Measurements from ENCODE around the gene ACCSL.

The ACCSL gene

DNA sequence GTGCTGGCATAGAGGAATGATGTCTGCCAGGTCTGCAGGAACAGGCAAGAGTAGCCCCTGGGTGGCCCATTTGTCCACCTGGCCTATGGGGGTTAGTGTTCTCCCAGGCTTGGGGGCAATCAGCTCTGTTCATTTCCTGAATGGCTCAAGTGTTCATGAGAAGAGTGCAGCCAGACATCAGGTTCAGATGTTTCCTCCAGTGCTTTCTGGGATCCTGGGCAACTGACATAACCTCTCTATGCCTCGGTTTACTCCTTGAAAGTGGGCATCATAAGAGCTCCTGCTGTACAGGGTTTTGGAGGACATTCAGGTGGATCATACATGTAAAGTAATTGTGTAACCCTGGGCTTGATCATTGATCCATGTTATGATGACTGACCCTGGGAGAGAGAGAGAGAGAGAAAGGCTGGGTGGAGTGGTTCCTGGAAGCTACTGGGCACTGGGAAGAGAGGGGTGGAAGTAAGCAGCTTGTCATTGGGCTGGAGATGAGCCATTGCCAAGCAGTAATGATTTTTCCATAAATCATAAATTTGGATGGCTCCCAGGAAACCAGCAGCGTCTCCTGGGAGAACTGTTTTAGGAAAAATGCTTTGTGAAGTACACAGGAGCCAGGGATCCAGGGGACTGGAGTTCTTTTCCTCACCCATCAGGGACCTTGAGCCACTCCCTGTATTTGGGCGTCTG is 30.2 kb upstream of the ACCSL start:
- H3K4me1 ChIP-seq (ENCODE audit: control insufficient read depth in 2 of 2, insufficient read depth in 2 of 2, low read length in 2 of 2): no peaks in the 10 kb centered on the region
- no peaks in the 10 kb centered on the region for H3K9me3 ChIP-seq (ENCODE audit: control insufficient read depth in 2 of 2, low read length in 2 of 2)
- no peaks in the 10 kb centered on the region for H3K36me3 ChIP-seq (ENCODE audit: control insufficient read depth in 2 of 2, insufficient read depth in 2 of 2, low read length in 2 of 2)
- H3K9ac ChIP-seq (ENCODE audit: low read depth in 1 of 2, low read length in 2 of 2): no peak overlapping the region
- H3K27ac ChIP-seq (ENCODE audit: low read depth in 2 of 2, low read length in 2 of 2): no peak overlapping the region
- H3K4me3 ChIP-seq (ENCODE audit: low read length in 2 of 2): no peak overlapping the region
- H3K27me3 ChIP-seq (ENCODE audit: control insufficient read depth in 2 of 2, insufficient read depth in 2 of 2, low read length in 2 of 2): no peaks in the 10 kb centered on the region

DNA sequence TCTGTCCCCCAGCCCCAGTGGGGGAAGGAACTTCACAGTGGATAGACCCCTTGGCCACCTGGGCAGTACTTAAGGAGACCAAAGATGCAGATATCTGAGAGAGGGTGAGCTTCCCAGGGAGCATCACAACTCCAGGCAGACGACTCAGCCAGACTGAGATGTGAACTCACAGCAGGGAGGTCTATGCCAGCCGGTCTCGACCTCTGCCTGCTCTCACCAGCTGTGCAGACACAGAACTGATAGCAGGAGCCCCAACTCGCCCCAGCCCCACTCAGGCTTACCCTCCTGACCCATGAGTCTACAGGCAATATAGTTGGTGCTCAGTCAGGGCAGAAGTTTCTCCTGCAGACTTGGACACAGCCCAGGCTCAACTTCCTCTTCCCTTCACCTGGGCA is 29.7 kb upstream of the ACCSL start:
- no peaks in the 10 kb centered on the region for H3K36me3 ChIP-seq (ENCODE audit: control insufficient read depth in 2 of 2, insufficient read depth in 2 of 2, low read length in 2 of 2)
- H3K4me3 ChIP-seq (ENCODE audit: low read length in 2 of 2): no peak overlapping the region
- no peaks in the 10 kb centered on the region for H3K4me1 ChIP-seq (ENCODE audit: control insufficient read depth in 2 of 2, insufficient read depth in 2 of 2, low read length in 2 of 2)
- no peaks in the 10 kb centered on the region for H3K27me3 ChIP-seq (ENCODE audit: control insufficient read depth in 2 of 2, insufficient read depth in 2 of 2, low read length in 2 of 2)
- no peaks in the 10 kb centered on the region for H3K9me3 ChIP-seq (ENCODE audit: control insufficient read depth in 2 of 2, low read length in 2 of 2)
- H3K27ac ChIP-seq (ENCODE audit: low read depth in 2 of 2, low read length in 2 of 2): no peak overlapping the region
- H3K9ac ChIP-seq (ENCODE audit: low read depth in 1 of 2, low read length in 2 of 2): no peak overlapping the region

DNA sequence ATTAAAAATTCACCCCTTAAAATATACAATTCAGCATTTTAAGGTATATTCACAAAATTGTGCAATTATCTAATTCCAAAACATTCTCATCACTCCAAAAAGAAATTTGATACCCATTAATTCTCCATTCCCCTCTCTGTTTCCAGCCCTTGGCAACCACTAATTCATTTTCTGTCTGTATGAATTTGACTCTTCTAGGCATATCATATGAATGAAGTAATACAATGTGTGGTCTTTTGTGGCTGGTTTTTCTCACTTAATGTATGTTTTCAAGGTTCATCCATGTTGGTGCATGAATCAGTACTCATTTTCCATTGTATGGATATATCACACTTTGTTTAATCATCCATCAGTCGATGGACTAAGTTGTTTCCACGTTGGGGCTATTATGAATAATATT is 29.0 kb upstream of the ACCSL start:
- Histone ChIP-seq H3K4me3 (ENCODE audit: low read length in 2 of 2) (no peak overlapping the region), H3K9ac (ENCODE audit: low read depth in 1 of 2, low read length in 2 of 2) (no peak overlapping the region), H3K27ac (ENCODE audit: low read depth in 2 of 2, low read length in 2 of 2) (no peak overlapping the region), H3K27me3 (ENCODE audit: control insufficient read depth in 2 of 2, insufficient read depth in 2 of 2, low read length in 2 of 2) (no peaks in the 10 kb centered on the region), H3K9me3 (ENCODE audit: control insufficient read depth in 2 of 2, low read length in 2 of 2) (no peaks in the 10 kb centered on the region), H3K4me1 (ENCODE audit: control insufficient read depth in 2 of 2, insufficient read depth in 2 of 2, low read length in 2 of 2) (no peaks in the 10 kb centered on the region), H3K36me3 (ENCODE audit: control insufficient read depth in 2 of 2, insufficient read depth in 2 of 2, low read length in 2 of 2) (no peaks in the 10 kb centered on the region)

DNA sequence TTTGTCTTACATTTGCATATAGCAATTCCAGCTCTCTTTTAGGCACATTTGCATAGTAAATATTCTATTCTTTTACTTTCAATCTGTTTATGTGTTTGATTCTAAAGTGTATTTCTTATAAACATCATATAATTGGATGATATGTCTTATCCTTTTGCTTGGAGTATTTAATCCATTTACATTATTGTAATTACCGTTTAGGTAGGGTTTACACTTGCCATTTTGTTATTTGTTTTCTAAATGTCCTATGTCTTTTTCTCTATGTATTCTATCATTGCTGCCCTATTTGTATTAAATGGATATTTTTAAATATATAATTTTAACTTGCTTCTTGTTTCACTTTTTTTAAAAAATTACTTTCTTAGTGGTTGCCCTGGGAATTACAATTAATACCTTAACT is 22.8 kb upstream of the ACCSL start:
- H3K9me3 ChIP-seq (ENCODE audit: control insufficient read depth in 2 of 2, low read length in 2 of 2): no peaks in the 10 kb centered on the region
- no peak overlapping the region for H3K27ac ChIP-seq (ENCODE audit: low read depth in 2 of 2, low read length in 2 of 2)
- peaks cover 2 to 4% of the 10 kb centered on the region in 2 donors for H3K27me3 ChIP-seq (ENCODE audit: control insufficient read depth in 2 of 2, insufficient read depth in 2 of 2, low read length in 2 of 2)
- H3K9ac ChIP-seq (ENCODE audit: low read depth in 1 of 2, low read length in 2 of 2): no peak overlapping the region
- H3K4me1 ChIP-seq (ENCODE audit: control insufficient read depth in 2 of 2, insufficient read depth in 2 of 2, low read length in 2 of 2): no peaks in the 10 kb centered on the region
- no peaks in the 10 kb centered on the region for H3K36me3 ChIP-seq (ENCODE audit: control insufficient read depth in 2 of 2, insufficient read depth in 2 of 2, low read length in 2 of 2)
- H3K4me3 ChIP-seq (ENCODE audit: low read length in 2 of 2): no peak overlapping the region

DNA sequence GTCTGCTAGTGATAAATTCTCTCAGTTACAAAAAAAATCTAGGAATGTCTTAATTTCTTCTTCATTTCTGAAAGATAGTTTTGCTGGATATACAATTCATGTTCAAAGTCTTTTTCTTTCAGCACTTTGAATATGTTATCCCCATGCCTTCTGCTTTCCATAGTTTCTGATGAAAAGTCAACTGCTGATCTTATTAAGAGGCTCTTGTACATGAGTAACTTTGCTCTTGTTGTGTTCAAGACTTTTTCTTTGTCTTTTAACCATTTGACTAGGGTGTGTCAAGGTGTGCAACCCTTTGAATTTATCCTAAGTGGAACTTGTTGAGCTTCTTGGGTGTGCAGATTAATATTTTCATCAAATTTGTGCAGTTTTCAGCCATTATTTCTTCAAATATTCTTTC is 22.1 kb upstream of the ACCSL start:
- Histone ChIP-seq H3K36me3 (ENCODE audit: control insufficient read depth in 2 of 2, insufficient read depth in 2 of 2, low read length in 2 of 2) (no peaks in the 10 kb centered on the region), H3K4me1 (ENCODE audit: control insufficient read depth in 2 of 2, insufficient read depth in 2 of 2, low read length in 2 of 2) (no peaks in the 10 kb centered on the region), H3K4me3 (ENCODE audit: low read length in 2 of 2) (no peak overlapping the region), H3K27me3 (ENCODE audit: control insufficient read depth in 2 of 2, insufficient read depth in 2 of 2, low read length in 2 of 2) (peaks cover 2 to 4% of the 10 kb centered on the region in 2 donors), H3K9ac (ENCODE audit: low read depth in 1 of 2, low read length in 2 of 2) (no peak overlapping the region), H3K9me3 (ENCODE audit: control insufficient read depth in 2 of 2, low read length in 2 of 2) (no peaks in the 10 kb centered on the region), H3K27ac (ENCODE audit: low read depth in 2 of 2, low read length in 2 of 2) (no peak overlapping the region)

DNA sequence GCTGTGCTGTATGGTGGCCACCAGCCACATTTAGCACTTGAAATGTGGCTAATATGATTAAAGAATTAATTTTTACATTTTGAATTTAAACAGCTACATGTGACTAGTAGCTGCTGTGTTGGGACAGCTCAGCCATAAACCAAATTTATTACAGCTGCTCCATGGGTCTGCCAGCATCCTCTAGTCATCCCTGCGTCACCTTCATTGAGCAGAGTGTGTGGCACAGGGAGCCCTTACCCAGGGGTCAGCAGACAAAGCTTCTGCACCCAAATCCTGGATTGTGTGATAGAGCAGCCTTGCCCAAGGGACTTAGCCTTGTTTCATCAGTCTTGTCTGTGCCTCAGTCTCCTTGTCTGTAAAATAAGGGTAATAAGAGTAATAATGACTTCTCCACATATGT is 19.4 kb upstream of the ACCSL start:
- Histone ChIP-seq H3K36me3 (ENCODE audit: control insufficient read depth in 2 of 2, insufficient read depth in 2 of 2, low read length in 2 of 2) (no peaks in the 10 kb centered on the region), H3K9me3 (ENCODE audit: control insufficient read depth in 2 of 2, low read length in 2 of 2) (no peaks in the 10 kb centered on the region), H3K27me3 (ENCODE audit: control insufficient read depth in 2 of 2, insufficient read depth in 2 of 2, low read length in 2 of 2) (peaks cover 2 to 4% of the 10 kb centered on the region in 2 donors), H3K4me1 (ENCODE audit: control insufficient read depth in 2 of 2, insufficient read depth in 2 of 2, low read length in 2 of 2) (peaks cover 0 to 2% of the 10 kb centered on the region in 2 donors), H3K4me3 (ENCODE audit: low read length in 2 of 2) (no peak overlapping the region), H3K27ac (ENCODE audit: low read depth in 2 of 2, low read length in 2 of 2) (no peak overlapping the region), H3K9ac (ENCODE audit: low read depth in 1 of 2, low read length in 2 of 2) (no peak overlapping the region)

DNA sequence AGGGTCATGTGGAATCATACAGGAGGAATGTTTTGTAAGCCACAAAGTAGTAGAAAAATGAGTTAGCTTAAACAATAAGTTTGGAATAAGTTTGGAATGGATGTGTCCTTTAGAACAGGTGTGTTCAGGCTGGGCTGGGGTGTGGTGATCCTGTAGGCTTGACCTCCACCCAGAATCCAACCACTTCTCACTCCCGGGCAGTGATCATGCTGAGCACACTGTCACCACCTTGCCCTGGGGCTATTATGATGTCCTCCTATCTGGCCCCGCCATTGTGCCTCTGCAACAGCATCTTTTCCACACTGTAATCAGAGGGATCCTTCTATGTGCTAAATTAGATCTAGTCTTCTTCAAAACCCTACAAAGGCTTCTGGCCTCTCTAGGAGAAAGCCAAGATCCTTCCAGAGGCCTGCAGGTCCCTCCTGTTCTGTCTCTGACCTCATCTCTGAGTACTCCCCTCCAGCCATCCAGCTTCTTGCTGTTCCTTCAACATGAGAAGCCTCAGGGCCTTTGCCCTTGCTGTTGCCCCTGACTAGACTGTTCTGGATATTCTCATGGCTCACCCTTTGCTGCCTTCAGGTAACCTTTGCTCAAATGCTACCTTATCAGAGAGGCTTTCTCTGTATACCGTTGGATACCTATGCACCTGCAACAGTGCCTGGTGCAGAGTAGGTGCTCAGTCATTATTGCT is 18.8 kb upstream of the ACCSL start:
- no peak overlapping the region for H3K4me3 ChIP-seq (ENCODE audit: low read length in 2 of 2)
- H3K36me3 ChIP-seq (ENCODE audit: control insufficient read depth in 2 of 2, insufficient read depth in 2 of 2, low read length in 2 of 2): no peaks in the 10 kb centered on the region
- H3K9me3 ChIP-seq (ENCODE audit: control insufficient read depth in 2 of 2, low read length in 2 of 2): no peaks in the 10 kb centered on the region
- H3K9ac ChIP-seq (ENCODE audit: low read depth in 1 of 2, low read length in 2 of 2): no peak overlapping the region
- peaks cover 2 to 4% of the 10 kb centered on the region in 2 donors for H3K27me3 ChIP-seq (ENCODE audit: control insufficient read depth in 2 of 2, insufficient read depth in 2 of 2, low read length in 2 of 2)
- H3K4me1 ChIP-seq (ENCODE audit: control insufficient read depth in 2 of 2, insufficient read depth in 2 of 2, low read length in 2 of 2): peaks cover 0 to 2% of the 10 kb centered on the region in 2 donors
- no peak overlapping the region for H3K27ac ChIP-seq (ENCODE audit: low read depth in 2 of 2, low read length in 2 of 2)

DNA sequence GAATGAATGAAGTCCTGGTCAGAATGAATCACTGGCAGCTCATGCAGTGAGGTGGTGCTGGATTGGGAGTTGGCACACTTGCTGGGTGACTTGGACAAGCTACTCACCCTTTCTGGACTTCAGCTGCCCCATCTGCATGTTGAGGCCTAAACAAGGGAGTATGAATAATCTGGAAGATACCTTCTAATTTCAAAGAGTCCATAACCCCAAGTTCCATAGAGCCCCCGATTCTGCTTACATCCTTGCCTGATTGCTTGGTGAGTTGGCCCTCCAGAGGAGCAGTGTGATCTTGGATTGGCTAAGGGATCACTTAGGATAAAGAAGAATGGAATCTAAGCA is 18.3 kb upstream of the ACCSL start:
- Histone ChIP-seq H3K4me3 (ENCODE audit: low read length in 2 of 2) (no peak overlapping the region), H3K27me3 (ENCODE audit: control insufficient read depth in 2 of 2, insufficient read depth in 2 of 2, low read length in 2 of 2) (peaks cover 2 to 4% of the 10 kb centered on the region in 2 donors), H3K27ac (ENCODE audit: low read depth in 2 of 2, low read length in 2 of 2) (no peak overlapping the region), H3K4me1 (ENCODE audit: control insufficient read depth in 2 of 2, insufficient read depth in 2 of 2, low read length in 2 of 2) (peaks cover 0 to 2% of the 10 kb centered on the region in 2 donors), H3K36me3 (ENCODE audit: control insufficient read depth in 2 of 2, insufficient read depth in 2 of 2, low read length in 2 of 2) (no peaks in the 10 kb centered on the region), H3K9ac (ENCODE audit: low read depth in 1 of 2, low read length in 2 of 2) (no peak overlapping the region), H3K9me3 (ENCODE audit: control insufficient read depth in 2 of 2, low read length in 2 of 2) (no peaks in the 10 kb centered on the region)

DNA sequence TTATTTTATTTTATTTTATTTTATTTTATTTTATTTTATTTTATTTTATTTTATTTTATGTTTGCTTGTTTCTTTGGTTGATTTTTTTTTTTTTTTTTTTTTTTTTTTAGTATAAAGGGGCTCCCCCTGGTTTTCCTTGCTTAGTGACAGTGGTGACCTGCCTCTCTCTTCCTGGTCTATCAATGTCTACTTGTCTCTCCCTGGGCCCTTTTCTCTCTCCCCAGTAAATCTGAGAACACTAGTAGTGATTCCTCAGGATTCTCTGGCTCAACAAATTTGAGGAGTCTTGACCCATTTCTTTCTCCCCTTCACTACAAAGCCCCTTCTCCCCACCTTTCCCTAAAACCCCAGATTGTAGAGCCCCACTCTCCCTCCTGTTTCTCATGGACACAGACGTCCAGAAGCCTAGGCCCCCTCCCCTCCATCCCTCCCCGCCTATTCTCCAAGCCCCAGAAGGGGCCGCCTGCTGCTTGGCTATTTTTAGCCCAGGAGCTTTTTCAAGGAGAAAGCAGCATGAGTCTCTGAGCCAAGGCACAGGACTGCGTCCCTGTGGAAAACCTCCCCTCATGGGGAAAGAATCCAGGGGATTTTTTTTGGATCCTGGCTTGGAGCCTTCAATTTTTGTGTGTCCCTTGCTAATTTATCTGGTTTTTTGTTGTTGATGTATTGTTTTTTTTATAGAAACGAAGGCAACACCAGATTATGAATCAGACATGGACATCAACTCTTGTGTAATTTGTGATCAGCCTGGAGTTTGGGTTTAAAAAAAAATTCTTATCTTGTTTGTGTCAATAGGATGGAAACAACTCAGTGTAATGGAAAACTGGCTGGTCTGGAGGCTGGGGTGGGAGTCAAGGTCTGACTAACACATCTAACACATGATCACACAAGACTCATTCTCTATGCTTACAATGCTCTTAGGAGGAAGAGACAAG is 17.5 kb upstream of the ACCSL start:
- Histone ChIP-seq H3K27me3 (ENCODE audit: control insufficient read depth in 2 of 2, insufficient read depth in 2 of 2, low read length in 2 of 2) (peaks cover 2 to 4% of the 10 kb centered on the region in 2 donors), H3K36me3 (ENCODE audit: control insufficient read depth in 2 of 2, insufficient read depth in 2 of 2, low read length in 2 of 2) (no peaks in the 10 kb centered on the region), H3K4me1 (ENCODE audit: control insufficient read depth in 2 of 2, insufficient read depth in 2 of 2, low read length in 2 of 2) (peaks cover 0 to 2% of the 10 kb centered on the region in 2 donors), H3K27ac (ENCODE audit: low read depth in 2 of 2, low read length in 2 of 2) (peak overlapping the region; percentile 40 to 55), H3K9me3 (ENCODE audit: control insufficient read depth in 2 of 2, low read length in 2 of 2) (no peaks in the 10 kb centered on the region), H3K9ac (ENCODE audit: low read depth in 1 of 2, low read length in 2 of 2) (no peak overlapping the region), H3K4me3 (ENCODE audit: low read length in 2 of 2) (no peak overlapping the region)

DNA sequence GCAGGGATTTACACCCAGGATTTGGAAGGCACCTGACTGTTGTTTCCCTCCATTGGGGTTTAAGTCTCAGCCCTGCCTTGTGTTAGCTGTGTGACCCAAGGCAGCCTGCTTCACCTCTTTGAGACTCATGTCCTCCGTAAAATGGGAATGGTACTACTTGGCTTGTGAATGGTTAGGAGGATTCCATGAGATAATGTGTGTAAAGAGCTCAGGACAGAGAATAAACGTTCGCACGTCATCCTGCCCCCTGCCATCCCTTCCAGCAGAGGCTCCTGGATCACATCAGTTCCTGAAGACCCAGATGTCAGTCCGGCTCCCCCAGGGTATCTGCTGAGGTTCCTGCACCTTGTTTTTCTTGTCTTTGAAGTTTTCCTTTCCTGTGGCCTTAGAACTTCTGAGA is 16.8 kb upstream of the ACCSL start:
- Histone ChIP-seq H3K27me3 (ENCODE audit: control insufficient read depth in 2 of 2, insufficient read depth in 2 of 2, low read length in 2 of 2) (peaks cover 2 to 4% of the 10 kb centered on the region in 2 donors), H3K9me3 (ENCODE audit: control insufficient read depth in 2 of 2, low read length in 2 of 2) (no peaks in the 10 kb centered on the region), H3K4me1 (ENCODE audit: control insufficient read depth in 2 of 2, insufficient read depth in 2 of 2, low read length in 2 of 2) (peaks cover 0 to 2% of the 10 kb centered on the region in 2 donors), H3K9ac (ENCODE audit: low read depth in 1 of 2, low read length in 2 of 2) (no peak overlapping the region), H3K36me3 (ENCODE audit: control insufficient read depth in 2 of 2, insufficient read depth in 2 of 2, low read length in 2 of 2) (no peaks in the 10 kb centered on the region), H3K4me3 (ENCODE audit: low read length in 2 of 2) (no peak overlapping the region), H3K27ac (ENCODE audit: low read depth in 2 of 2, low read length in 2 of 2) (peak overlapping the region; percentile 40 to 53)
